Lower leg skin (tissue), 3 donors: ENCODE measurements around the gene ITPKB.

Source experiments
- POLR2A ChIP-seq, 2 donors: fragments of 450-650 bp; IDR thresholded peaks; one replicate each; pipeline ENCODE4 v1.6.1; 2016 to 2017; ENCODE audit warnings: antibody characterized with exemption in 2 of 2, mild to moderate bottlenecking in 1 of 2, moderate library complexity in 1 of 2
- TF ChIP-seq, protein P1 (sequence below), 3 donors: fragments of 450-650 bp; IDR thresholded peaks; one replicate each; pipeline ENCODE4 v1.5.1; 2016; ENCODE audit warnings: antibody characterized with exemption in 3 of 3, mild to moderate bottlenecking in 3 of 3, moderate library complexity in 2 of 3

DNA sequence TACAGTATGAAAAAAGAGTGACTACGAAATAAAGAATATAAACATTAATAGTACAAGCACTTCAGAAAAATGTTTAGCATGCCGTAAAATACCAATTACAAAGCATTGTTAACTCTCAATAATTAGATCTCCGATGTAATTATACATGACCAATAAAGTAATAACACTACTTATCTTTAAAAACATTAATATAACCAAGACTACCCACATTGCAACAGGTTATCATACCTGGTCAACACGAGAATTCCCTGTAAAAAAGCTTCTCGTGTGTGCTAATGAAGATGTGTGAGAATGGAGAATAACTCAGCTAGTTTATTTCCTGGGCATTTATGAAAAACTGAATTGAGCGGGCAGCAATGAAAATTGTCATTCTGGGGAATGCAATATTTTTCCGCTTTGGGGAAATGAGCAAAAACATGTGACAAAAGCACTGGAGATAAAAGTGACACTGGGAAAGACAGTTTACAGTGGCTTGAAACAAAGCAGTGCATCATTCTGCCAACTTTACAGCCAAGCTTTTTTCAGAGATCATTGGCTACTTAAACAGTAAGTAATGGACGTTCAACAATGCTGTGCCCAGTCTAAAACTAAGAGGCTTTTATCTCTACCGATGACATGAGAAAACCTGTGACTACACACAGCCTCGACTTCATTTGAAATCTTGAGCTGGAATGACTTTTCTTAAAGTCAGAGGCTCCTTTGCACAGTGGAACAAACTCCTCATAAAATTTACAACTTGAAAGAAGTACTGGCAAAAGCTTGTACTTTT is 34.7 kb downstream of the ITPKB start:
- TF ChIP-seq, protein P1, sequence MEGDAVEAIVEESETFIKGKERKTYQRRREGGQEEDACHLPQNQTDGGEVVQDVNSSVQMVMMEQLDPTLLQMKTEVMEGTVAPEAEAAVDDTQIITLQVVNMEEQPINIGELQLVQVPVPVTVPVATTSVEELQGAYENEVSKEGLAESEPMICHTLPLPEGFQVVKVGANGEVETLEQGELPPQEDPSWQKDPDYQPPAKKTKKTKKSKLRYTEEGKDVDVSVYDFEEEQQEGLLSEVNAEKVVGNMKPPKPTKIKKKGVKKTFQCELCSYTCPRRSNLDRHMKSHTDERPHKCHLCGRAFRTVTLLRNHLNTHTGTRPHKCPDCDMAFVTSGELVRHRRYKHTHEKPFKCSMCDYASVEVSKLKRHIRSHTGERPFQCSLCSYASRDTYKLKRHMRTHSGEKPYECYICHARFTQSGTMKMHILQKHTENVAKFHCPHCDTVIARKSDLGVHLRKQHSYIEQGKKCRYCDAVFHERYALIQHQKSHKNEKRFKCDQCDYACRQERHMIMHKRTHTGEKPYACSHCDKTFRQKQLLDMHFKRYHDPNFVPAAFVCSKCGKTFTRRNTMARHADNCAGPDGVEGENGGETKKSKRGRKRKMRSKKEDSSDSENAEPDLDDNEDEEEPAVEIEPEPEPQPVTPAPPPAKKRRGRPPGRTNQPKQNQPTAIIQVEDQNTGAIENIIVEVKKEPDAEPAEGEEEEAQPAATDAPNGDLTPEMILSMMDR (IDR thresholded peaks at IDR 0.05) = no peak
- no peak for TF ChIP-seq POLR2A (IDR thresholded peaks at IDR 0.05)
